Inferior parietal cortex (tissue), 1 donor: ENCODE measurements around the gene IL21R.

Source experiments
- DNase-seq: peaks from one replicate; pipeline ENCODE4 v3.0.0-alpha.2; 2016; ENCODE audit errors: extremely low spot score

IL21R gene

DNA sequence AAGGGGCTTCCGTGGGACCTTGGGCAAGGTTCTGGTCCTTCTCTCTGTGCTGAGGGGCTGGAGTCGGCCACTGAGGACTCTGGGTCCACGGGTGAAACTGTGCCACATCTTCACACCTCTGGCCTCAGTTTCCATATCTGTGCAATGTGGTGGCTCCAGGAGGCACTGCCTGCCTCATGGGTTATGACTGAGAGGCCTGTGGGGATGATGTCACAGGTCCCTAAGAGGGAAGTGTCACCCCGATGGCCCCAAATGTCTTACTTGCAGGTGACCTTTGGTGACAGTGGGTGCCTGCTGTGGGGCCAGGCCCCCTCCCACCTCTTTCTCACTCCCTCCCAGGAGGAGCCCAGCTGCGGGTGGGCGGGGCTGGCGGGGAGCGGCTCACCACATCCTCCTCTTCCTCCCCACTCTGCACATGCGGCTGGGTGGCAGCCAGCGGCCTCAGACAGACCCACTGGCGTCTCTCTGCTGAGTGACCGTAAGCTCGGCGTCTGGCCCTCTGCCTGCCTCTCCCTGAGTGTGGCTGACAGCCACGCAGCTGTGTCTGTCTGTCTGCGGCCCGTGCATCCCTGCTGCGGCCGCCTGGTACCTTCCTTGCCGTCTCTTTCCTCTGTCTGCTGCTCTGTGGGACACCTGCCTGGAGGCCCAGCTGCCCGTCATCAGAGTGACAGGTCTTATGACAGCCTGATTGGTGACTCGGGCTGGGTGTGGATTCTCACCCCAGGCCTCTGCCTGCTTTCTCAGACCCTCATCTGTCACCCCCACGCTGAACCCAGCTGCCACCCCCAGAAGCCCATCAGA, at the start of gene IL21R:
TSS of gene IL21R (plus strand) at position 407 of the 801 bp plus-strand sequence. CDS start 27,898 bp downstream, outside the sequence.
- no peak for DNase-seq

DNA sequence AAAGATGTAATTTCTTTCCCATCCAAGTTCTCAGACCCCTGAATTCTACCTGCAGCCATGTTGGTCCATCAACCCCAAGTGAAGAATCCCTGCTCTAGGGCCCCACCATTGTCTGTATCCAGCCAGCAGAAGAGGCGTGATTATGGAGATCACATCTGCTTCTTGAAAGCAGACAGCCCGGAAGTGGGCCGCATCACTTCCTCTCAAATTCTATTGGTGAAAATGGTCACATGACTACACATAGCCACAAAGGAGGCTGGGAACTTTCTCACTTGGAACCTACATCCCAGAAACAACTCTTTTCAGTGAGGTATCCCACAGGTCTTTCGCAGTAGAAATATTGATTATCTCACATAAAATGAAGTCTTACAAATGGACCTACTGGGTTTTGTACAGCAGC, 48.1 kb upstream of the IL21R start:
- DNase-seq = no peak

DNA sequence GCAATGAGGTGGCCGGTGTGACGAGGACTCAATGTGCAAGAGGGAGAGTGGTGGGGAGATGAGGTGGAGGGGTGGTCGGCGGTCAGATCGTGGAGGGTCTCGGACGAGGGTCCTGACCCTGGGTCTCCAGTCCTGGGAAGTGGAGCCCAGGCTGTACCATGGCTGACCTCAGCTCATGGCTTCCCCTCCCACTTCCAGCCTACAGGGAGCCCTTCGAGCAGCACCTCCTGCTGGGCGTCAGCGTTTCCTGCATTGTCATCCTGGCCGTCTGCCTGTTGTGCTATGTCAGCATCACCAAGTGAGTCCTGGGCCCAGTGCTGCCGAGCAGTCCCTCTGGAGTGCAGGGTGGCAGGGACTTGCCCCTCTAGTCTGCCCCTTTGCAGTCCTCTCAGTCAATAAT, 46.4 kb upstream of the IL21R start:
- DNase-seq = no peak

DNA sequence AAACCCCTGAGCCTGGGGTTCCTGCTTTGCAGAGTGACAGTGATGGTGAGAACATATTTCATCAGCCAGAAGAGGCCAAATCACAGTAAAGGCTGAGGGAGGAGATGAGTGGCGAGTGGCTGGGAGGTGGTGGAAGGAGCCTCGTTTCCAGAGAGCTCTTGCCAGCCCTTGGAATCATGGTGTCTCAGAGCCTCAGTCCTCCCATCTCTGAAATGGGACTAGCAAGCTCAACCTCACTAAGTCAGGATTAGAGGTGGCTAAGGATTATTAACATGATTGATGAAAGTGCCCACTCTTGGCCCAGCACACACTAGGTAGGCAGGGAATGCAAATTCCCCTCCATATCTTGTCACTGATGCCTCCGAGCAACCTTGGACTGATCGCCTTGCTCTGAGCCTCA, 45.2 kb upstream of the IL21R start:
- DNase-seq = no peak

DNA sequence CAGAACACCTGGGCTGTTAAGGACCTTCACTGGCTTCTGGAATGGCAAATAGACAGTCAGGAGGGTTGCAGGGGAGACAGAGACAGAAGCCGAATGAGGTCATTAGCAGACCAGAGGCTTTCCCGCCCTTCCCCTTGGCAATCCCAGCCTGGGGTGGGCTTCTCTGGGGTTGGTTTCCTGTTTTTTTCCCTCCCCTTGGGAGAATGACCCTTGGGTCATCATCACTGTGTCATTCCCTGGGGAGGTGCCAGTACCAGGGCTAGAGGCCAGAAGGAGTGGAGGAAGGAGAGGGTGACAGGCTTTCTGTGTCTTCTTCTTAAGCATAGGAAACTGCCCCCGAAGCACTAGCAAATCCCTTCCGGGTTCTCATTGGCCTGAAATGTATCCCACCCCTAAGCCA, 42.9 kb upstream of the IL21R start:
- no peak for DNase-seq

DNA sequence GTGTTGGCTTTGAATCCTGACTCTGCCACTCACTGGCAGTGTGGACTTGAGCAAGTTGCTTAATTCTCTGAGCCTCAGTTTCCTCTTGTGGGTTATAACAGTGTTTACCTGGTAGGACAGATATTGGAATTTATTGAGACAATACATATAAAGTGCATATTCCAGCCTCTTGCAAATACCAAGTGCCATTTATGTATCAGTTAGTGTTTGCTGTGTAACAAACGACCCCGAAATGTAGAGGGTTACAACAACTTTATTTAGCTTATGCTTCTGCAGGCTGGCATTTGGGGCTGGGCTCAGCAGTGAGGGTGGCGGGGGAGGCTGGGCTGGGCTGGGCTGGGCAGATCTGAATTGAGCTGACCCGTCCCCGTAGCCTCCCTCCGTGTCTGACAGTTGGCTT, 42.4 kb upstream of the IL21R start:
- DNase-seq = no peak

DNA sequence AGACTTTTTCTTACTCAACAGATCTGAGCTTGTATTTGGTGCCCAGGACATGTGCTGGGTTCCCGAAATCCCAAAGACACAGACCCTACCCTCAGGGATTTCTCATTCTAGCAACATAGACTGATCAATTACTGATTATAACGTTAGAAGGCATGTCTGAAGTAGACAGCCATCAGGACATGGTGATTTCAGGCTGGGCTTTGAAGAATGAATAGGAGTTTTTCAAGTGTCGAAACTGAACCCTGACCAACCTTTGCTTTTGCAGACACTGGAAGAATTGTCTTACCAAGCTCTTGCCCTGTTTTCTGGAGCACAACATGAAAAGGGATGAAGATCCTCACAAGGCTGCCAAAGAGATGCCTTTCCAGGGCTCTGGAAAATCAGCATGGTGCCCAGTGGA, 40.0 kb upstream of the IL21R start:
- DNase-seq = no peak

DNA sequence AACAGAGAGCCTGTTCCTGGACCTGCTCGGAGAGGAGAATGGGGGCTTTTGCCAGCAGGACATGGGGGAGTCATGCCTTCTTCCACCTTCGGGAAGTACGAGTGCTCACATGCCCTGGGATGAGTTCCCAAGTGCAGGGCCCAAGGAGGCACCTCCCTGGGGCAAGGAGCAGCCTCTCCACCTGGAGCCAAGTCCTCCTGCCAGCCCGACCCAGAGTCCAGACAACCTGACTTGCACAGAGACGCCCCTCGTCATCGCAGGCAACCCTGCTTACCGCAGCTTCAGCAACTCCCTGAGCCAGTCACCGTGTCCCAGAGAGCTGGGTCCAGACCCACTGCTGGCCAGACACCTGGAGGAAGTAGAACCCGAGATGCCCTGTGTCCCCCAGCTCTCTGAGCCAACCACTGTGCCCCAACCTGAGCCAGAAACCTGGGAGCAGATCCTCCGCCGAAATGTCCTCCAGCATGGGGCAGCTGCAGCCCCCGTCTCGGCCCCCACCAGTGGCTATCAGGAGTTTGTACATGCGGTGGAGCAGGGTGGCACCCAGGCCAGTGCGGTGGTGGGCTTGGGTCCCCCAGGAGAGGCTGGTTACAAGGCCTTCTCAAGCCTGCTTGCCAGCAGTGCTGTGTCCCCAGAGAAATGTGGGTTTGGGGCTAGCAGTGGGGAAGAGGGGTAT, 39.3 kb upstream of the IL21R start:
- DNase-seq = no peak

DNA sequence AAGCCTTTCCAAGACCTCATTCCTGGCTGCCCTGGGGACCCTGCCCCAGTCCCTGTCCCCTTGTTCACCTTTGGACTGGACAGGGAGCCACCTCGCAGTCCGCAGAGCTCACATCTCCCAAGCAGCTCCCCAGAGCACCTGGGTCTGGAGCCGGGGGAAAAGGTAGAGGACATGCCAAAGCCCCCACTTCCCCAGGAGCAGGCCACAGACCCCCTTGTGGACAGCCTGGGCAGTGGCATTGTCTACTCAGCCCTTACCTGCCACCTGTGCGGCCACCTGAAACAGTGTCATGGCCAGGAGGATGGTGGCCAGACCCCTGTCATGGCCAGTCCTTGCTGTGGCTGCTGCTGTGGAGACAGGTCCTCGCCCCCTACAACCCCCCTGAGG, 38.7 kb upstream of the IL21R start:
- DNase-seq = no peak

DNA sequence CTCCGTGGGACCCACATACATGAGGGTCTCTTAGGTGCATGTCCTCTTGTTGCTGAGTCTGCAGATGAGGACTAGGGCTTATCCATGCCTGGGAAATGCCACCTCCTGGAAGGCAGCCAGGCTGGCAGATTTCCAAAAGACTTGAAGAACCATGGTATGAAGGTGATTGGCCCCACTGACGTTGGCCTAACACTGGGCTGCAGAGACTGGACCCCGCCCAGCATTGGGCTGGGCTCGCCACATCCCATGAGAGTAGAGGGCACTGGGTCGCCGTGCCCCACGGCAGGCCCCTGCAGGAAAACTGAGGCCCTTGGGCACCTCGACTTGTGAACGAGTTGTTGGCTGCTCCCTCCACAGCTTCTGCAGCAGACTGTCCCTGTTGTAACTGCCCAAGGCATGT, 38.2 kb upstream of the IL21R start:
- no peak for DNase-seq

DNA sequence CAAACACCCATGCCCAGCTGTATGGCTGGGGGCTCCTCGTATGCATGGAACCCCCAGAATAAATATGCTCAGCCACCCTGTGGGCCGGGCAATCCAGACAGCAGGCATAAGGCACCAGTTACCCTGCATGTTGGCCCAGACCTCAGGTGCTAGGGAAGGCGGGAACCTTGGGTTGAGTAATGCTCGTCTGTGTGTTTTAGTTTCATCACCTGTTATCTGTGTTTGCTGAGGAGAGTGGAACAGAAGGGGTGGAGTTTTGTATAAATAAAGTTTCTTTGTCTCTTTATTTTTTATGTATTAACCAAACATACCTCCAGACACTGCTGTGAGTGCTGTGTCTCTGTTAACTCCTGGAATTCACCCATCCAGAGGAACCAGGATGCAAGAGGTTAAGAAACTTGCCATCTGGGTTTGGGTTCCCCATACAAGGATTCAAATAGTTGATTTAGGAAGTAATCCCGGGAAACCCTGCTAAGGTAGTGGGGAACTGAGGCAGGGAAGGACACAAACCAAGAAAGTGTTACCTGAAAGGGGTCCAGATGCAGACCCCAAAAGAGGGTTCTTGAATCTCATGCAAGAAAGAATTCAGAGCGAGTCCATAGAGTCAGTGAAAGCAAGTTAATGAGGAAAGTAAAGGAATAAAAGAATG, 37.4 kb upstream of the IL21R start:
- DNase-seq = no peak

DNA sequence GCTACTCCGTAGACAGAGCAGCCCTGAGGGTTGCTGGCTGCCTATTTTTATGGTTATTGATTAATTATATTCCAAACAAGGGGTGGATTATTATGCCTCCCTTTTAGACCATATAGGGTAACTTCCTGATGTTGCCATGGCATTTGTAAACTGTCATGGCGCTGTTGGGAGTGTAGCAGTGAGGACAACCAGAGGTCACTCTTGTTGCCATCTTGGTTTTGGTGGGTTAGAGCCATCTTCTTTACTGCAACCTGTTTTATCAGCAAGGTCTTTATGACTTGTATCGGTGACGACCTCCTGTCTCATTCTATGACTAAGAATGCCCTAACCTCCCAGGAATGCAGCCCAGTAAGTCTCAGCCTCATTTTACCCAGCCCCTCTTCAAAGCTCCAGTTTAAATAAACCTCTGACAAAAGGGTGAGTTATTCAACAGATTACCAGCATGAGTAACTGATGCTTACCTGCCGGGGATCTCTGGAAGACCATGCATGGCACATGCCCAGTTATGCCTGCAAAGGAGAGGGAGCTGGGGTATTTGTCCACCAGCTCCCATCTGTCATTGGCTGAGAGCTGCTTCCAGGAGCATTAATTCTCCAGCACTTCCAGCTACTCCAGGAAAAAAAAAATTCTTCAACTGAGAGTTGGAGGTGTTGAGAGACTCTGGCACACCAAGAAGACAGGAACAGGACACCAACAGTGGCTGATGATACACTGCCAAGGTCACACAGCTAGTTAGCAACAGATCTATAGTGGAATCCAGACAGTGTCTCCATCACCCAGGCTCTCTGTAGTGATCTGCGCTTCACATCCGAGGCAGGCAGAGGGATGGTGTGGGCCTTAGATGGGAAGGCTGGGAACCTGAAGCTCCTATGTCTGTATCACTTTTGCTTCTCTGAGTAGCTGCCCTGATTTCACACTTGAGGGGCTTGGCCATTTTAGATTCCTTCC, 36.6 kb upstream of the IL21R start:
- no peak for DNase-seq

DNA sequence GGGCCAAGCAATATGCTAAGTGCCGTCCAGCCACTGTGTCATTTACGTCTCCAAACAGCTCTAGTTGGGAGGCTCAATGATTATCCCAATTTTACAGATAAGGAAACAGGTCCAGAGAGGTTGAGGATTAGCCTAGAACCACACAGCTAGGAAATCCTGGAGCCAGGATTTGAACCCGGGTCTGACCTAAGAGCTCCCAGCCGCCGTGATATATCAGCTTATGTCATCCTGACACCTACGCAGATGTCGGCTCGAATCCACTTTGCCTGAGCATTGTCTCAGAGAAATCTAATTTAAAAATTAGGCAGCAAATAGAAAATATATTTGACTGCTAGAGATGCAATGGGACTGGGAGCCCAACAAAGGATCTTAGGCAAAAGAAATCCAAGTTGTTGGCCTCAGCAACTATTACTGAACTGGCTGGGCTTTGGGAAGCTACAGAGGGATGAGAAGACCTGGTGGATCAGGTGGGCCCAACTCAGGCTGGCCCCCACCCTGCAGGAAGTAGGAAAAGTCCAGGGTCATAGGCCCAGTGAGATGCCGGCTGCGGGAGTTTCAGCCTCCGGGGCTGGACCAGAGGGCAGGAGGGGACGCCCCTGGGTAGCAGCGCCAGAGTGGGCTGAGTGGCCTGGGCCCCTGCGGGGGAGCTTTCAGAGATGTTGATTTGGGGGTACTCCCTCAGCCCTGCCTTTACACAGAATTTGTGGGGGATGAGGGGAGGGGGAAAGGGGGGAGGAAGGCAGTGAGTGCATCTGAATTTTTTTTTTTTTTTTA, 35.1 kb upstream of the IL21R start:
- DNase-seq = no peak

DNA sequence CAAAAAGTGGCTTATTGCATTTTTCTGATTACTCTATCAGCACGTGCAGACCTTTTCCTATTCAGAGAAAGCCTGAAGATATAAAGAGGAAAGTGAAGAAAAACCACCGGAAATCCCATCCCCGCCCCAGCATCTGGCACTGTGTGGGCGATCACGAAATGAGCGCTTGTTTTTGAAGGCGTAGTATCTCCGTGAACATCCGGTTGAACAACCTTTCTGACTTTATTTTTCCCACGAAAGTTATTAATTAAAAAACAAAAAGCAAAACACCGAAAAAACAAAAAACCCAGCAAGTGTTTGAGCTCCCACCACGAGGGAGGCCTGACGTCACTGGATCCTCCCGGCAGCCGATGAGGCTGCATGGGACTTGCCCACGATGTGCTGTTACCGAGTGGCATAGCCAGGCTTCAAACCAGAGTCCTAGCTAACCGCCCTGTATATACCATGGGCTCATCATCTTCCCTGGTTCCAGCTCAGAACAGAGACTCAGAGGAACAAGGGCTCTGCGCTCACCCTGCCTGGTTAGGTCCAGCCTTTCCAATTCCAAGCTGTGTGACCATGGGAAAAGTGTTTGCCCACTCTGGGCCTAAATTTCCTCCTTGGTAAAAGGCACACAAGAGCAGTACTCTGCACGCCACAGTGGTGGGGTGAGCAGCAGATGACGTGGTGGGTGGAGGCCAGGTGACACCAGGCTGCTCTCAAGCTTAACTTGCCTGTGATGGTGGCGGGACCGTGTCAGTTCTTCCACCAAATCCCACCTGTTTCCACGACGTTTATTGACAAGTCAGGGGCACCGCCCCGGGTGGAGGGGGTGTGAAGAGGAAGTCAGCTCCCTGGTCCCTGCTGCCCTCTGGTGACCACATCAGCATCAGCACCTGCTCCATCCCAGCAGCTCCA, 34.3 kb upstream of the IL21R start:
- peak; percentile 33 for DNase-seq

DNA sequence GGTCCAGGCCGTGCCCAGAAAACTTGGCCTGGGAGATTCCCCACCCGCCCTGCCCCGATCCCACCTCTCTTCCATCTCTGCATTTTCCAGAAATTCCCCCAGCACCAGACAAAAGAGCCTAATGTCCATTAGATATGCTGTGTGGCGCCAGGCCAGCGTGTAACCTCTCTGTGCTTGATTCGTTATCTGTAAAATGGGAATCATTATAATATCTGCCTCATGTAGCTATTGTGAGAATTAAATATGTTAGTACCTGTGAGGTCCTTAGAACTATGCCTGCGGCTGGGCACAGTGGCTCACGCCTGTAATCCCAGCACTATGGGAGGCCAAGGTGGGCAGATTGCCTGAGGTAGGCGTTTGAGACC, 33.6 kb upstream of the IL21R start:
- no peak for DNase-seq

DNA sequence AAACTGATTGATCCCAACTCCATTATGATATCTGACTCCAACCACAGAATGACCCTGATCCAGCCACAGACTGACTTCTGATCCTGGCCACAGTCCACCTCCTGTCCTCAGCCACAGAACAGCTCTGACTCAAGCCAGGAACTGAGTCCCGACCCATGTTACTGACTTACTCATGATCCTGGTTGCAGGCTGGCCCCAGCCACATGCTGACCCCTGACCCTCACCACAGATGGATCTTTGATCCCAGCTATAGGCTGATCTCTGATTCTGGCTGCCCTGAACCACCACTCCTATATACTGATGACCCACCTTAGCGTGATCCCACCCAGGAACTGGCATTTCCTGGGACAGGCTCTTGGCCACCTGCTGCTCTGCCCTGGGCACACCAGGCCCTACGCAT, 32.2 kb upstream of the IL21R start:
- DNase-seq = no peak

DNA sequence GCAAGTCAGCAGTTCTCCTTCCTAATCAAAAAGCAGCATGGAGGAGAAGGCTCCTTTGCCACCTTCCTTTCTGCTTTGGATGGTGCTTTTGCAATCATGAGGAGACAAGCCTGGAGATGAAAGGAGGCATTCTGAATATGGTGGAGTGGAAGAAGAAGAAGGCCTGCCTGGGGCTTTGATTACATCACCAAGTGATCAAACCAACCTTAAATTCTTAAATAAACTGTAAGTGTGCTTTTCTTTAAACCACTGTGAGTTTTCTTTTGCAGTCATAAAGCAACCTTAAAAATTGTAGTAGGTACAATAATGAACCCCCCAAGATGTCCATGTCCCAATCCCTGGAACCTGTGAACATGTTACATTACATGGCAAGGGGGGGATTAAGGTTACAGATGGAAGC, 31.7 kb upstream of the IL21R start:
- DNase-seq = no peak

DNA sequence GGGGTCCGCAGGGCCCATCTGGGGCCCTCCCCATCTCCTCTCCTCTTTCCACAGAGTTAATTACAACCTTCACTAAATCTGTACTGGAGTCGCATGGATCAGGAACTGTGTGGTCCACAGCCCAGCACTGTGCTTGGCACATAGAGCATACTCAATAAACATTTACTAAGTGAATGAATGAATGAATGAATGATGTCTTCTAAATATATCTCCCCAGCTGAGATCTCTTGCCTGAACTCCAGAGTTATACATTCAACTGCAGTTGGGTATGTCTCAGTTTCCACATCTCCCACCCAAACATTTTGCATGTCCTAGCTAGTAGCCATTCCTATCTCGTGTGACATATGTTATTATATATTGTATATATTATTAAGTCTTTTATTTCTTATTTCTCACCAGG, 28.7 kb upstream of the IL21R start:
- DNase-seq = no peak

DNA sequence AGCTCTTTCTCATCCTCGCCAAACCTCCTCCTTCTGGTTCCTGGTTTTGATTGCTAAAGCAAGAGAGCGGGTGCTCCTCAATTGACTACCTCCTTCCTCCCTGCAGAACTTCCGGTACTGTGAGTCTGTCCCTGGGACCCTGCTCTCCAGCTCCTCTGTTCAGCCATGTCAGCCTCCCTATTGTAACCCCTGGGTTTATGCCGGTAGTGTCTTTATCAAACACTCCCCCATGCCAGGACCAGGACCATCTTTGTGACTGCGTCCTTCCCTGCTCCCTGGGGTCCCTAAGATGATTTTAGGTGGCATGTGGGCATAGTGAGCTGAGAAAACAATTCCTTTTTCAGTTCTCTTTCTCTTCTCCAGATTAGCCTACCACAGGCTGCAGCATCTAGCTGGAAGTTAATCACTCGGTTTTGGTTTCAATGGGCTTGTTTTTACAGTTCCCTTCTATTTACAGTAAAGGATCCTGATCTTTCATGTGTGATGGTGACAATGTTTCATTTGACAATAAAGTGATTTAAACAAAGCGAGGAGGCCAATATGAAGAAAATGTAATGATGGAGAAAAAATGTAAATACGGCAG, 27.7 kb upstream of the IL21R start:
- no peak for DNase-seq
